Cerebellar cortex (tissue), 1 donor: ENCODE data around the gene ICE1.
"Not testable (repeated sequence)": the region's sequence is repeated elsewhere in the genome, so short reads cannot be mapped to it uniquely, and the experiment has no call there.

ENCODE experiments used
- DNase-seq: peaks from one replicate; pipeline ENCODE4 v3.0.0-alpha.2; 2015; ENCODE audit warnings: low spot score

ICE1 gene

GRCh38 chr5:5421961-5422818 lies at the start of gene ICE1:
Gene ICE1, plus strand, starts transcription at chr5:5422677. Its CDS starts 239 bp downstream, at chr5:5422916.
- peak; percentile 98 for DNase-seq

- no peak for DNase-seq
Observed at GRCh38 chr5:5372930-5373329, 49.5 kb upstream of the ICE1 start.

GRCh38 chr5:5373351-5373989 lies 49.0 kb upstream of the ICE1 start:
- DNase-seq: no peak

GRCh38 chr5:5374009-5374715 lies 48.3 kb upstream of the ICE1 start:
- DNase-seq: no peak

GRCh38 chr5:5377780-5378179 lies 44.7 kb upstream of the ICE1 start:
- DNase-seq: no peak

GRCh38 chr5:5378531-5378930 lies 43.9 kb upstream of the ICE1 start:
- DNase-seq: no peak

GRCh38 chr5:5380298-5380697 lies 42.2 kb upstream of the ICE1 start:
- DNase-seq: no peak

GRCh38 chr5:5381310-5381913 lies 41.1 kb upstream of the ICE1 start:
- peak; percentile 70 for DNase-seq

GRCh38 chr5:5383461-5383860 lies 39.0 kb upstream of the ICE1 start:
- no peak for DNase-seq

- DNase-seq: no peak
Observed at GRCh38 chr5:5384660-5385330, 37.7 kb upstream of the ICE1 start.

- no peak for DNase-seq
Observed at GRCh38 chr5:5385331-5385662, 37.2 kb upstream of the ICE1 start.

- DNase-seq: no peak
Observed at GRCh38 chr5:5386329-5386728, 36.1 kb upstream of the ICE1 start.

GRCh38 chr5:5387192-5387591 lies 35.3 kb upstream of the ICE1 start:
- no peak for DNase-seq

GRCh38 chr5:5387777-5388176 lies 34.7 kb upstream of the ICE1 start:
- DNase-seq: no peak

GRCh38 chr5:5390121-5390869 lies 32.2 kb upstream of the ICE1 start:
- DNase-seq: not testable (repeated sequence)

GRCh38 chr5:5392504-5392903 lies 30.0 kb upstream of the ICE1 start:
- not testable (repeated sequence) for DNase-seq

GRCh38 chr5:5394384-5394986 lies 28.0 kb upstream of the ICE1 start:
- DNase-seq: peak; percentile 79

GRCh38 chr5:5395093-5395492 lies 27.4 kb upstream of the ICE1 start:
- not testable (repeated sequence) for DNase-seq

- no peak for DNase-seq
Observed at GRCh38 chr5:5398071-5398470, 24.4 kb upstream of the ICE1 start.

GRCh38 chr5:5401095-5401494 lies 21.4 kb upstream of the ICE1 start:
- DNase-seq: no peak

- DNase-seq: peak; percentile 2
Observed at GRCh38 chr5:5403741-5404140, 18.7 kb upstream of the ICE1 start.
